ENCODE results near the gene HCN4.

GRCh38 chr15:73344056-73344455 lies 24.7 kb downstream of the HCN4 start:
- TF ChIP-seq POLR2A (IDR thresholded peaks at IDR 0.05; ENCODE audit: low read depth) = no peak
- TF ChIP-seq POLR2AphosphoS5 (IDR thresholded peaks at IDR 0.05) = no peak
- TF ChIP-seq CTCF (IDR thresholded peaks at IDR 0.05) = no peak

Measured in esophagus muscularis mucosa (tissue), 3 donors.